SK-N-SH (cell line): ENCODE measurements around the gene LPCAT3. TPM values are rescaled to one million over a fixed set of nuclear protein-coding genes. Genes with fewer than 3 reads are reported as not detected.

Experiments
- CTCF ChIA-PET: fragments of 300-600, 350-600 bp; formaldehyde crosslinking; extraction: SDS; loops from one replicate; lab custom pipeline; 2021; lab: Yijun Ruan, JAX
- POLR2A ChIA-PET: fragments of 350-600 bp; sonication (Branson Sonifier 250); formaldehyde crosslinking; extraction: SDS; loops from one replicate; lab custom pipeline; 2020; ENCODE audit warnings: antibody characterized with exemption, inconsistent platforms; lab: Yijun Ruan, JAX
- DNase-seq: peaks from one replicate; pipeline ENCODE4 v3.0.0; 2012
- H2AFZ ChIP-seq: fragments of 200-600 bp; sonication (generic); 2 replicates; pipeline ENCODE4 v1.8.1; 2016; ENCODE audit warnings: antibody characterized with exemption, mild to moderate bottlenecking, low read depth
- H3F3A ChIP-seq: fragments of 200-600 bp; sonication (generic); replicated peaks from 2 replicates; pipeline ENCODE3; 2016; ENCODE audit warnings: antibody characterized with exemption, mild to moderate bottlenecking; ENCODE audit not compliant: insufficient read depth
- H3K27ac ChIP-seq, 2 experiments: fragments of 200-500 bp in 1 of 2; fragments of 200-600 bp in 1 of 2; sonication (Bioruptor generic) in 1 of 2; sonication (generic), shearing (Covaris generic) in 1 of 2; 2 replicates each; pipeline versions ENCODE4 v1.5.1 to v1.6.1; 2014 to 2016; ENCODE audit warnings: low read depth in 2 of 2, inconsistent platforms in 1 of 2, low read length in 1 of 2, mild to moderate bottlenecking in 1 of 2, mixed read lengths in 1 of 2
- H3K27me3 ChIP-seq: fragments of 200-600 bp; sonication (generic), shearing (Covaris generic); 2 replicates; pipeline ENCODE4 v1.6.1; 2016; ENCODE audit warnings: mixed run types; ENCODE audit not compliant: insufficient read depth
- H3K36me3 ChIP-seq, 2 experiments: fragments of 200-500 bp in 1 of 2; fragments of 200-600 bp in 1 of 2; sonication (Bioruptor generic) in 1 of 2; sonication (generic) in 1 of 2; replicated peaks in 1 of 2; 2 replicates each; pipeline versions ENCODE3 to v1.5.1; 2014 to 2016; ENCODE audit warnings: low read length in 1 of 2, mild to moderate bottlenecking in 1 of 2; ENCODE audit not compliant: insufficient read depth in 2 of 2, control insufficient read depth in 1 of 2
- H3K4me1 ChIP-seq, 2 experiments: fragments of 200-500 bp in 1 of 2; fragments of 200-600 bp in 1 of 2; sonication (Bioruptor generic) in 1 of 2; sonication (generic), shearing (Covaris generic) in 1 of 2; 2 replicates each; pipeline versions ENCODE4 v1.5.1 to v1.6.1; 2014 to 2016; ENCODE audit warnings: low read depth in 1 of 2, low read length in 1 of 2, mixed run types in 1 of 2; ENCODE audit not compliant: insufficient read depth in 2 of 2, control insufficient read depth in 1 of 2
- H3K4me2 ChIP-seq: fragments of 200-600 bp; sonication (generic), shearing (Covaris generic); 2 replicates; pipeline ENCODE4 v1.6.1; 2017; ENCODE audit warnings: mixed run types
- H3K4me3 ChIP-seq, 2 experiments: fragments of 200-500 bp in 1 of 2; fragments of 200-600 bp in 1 of 2; sonication (Bioruptor generic) in 1 of 2; sonication (generic), shearing (Covaris generic) in 1 of 2; 2 replicates each; pipeline versions ENCODE4 v1.5.1 to v1.8.1; 2014 to 2016; ENCODE audit warnings: low read depth in 2 of 2, inconsistent platforms in 1 of 2, low read length in 1 of 2, mild to moderate bottlenecking in 1 of 2, mixed read lengths in 1 of 2, moderate library complexity in 1 of 2
- H3K79me2 ChIP-seq: fragments of 200-600 bp; sonication (generic); 2 replicates; pipeline ENCODE4 v1.8.1; 2017; ENCODE audit warnings: mild to moderate bottlenecking; ENCODE audit not compliant: insufficient read depth
- H3K9ac ChIP-seq: fragments of 200-600 bp; sonication (generic); 2 replicates; pipeline ENCODE4 v1.6.1; 2017; ENCODE audit warnings: mixed run types
- H3K9me2 ChIP-seq: fragments of 200-600 bp; sonication (generic); 2 replicates; pipeline ENCODE4 v1.6.1; 2017; ENCODE audit warnings: mixed run types
- H3K9me3 ChIP-seq: fragments of 200-600 bp; sonication (generic); 2 replicates; pipeline ENCODE4 v1.6.1; 2017; ENCODE audit warnings: mixed run types, mild to moderate bottlenecking, moderate library complexity
- H4K20me1 ChIP-seq: fragments of 200-600 bp; sonication (generic); 2 replicates; pipeline ENCODE4 v1.6.1; 2017; ENCODE audit warnings: mild to moderate bottlenecking, mixed run types; ENCODE audit not compliant: insufficient read depth
- CHD2 ChIP-seq: fragments of 150-350 bp; IDR thresholded peaks from 2 replicates; pipeline ENCODE4 v1.6.1; 2018; ENCODE audit warnings: low read length; ENCODE audit not compliant: partially characterized antibody
- EP300 ChIP-seq, 2 experiments: IDR thresholded peaks; 2 replicates each; pipeline versions ENCODE4 v1.4.0 to v1.6.1; 2012; ENCODE audit warnings: borderline replicate concordance in 1 of 2, low read depth in 1 of 2, low read length in 1 of 2
- FOSL2 ChIP-seq: IDR thresholded peaks from 2 replicates; pipeline ENCODE4 v1.4.0; 2012; ENCODE audit warnings: low read depth, mild to moderate bottlenecking, moderate library complexity, borderline replicate concordance
- MAX ChIP-seq: IDR thresholded peaks from 2 replicates; pipeline ENCODE4 v1.4.0; 2012; ENCODE audit warnings: low read depth
- NRF1 ChIP-seq: IDR thresholded peaks from 2 replicates; pipeline ENCODE4 v1.6.1; 2012; ENCODE audit warnings: low read depth, mild to moderate bottlenecking, low read length
- PBX3 ChIP-seq: IDR thresholded peaks from 2 replicates; pipeline ENCODE4; 2012
- POLR2AphosphoS5 ChIP-seq: IDR thresholded peaks from 2 replicates; pipeline ENCODE4 v1.6.1; 2012; ENCODE audit warnings: low read depth, low read length
- RXRA ChIP-seq: IDR thresholded peaks from 2 replicates; pipeline ENCODE4 v1.4.0; 2012; ENCODE audit warnings: low read depth, mild to moderate bottlenecking, borderline replicate concordance
- SMC3 ChIP-seq: IDR thresholded peaks from 2 replicates; pipeline ENCODE4 v1.6.1; 2012; ENCODE audit warnings: low read depth, low read length, improper control_type of control experiment
- TCF12 ChIP-seq: IDR thresholded peaks from 2 replicates; pipeline ENCODE4 v1.4.0; 2012
- TEAD4 ChIP-seq: IDR thresholded peaks from 2 replicates; pipeline ENCODE4 v1.4.0; 2012; ENCODE audit warnings: mild to moderate bottlenecking, borderline replicate concordance; ENCODE audit not compliant: insufficient read depth
- ZBTB33 ChIP-seq: IDR thresholded peaks from 2 replicates; pipeline ENCODE4 v1.4.0; 2012; ENCODE audit warnings: low read depth, borderline replicate concordance
- WGBS: methylation state at CpG from one replicate; pipeline ENCODE4 v1.1.6; 2017; ENCODE audit warnings: low lambda C conversion rate; 5-methylcytosine and 5-hydroxymethylcytosine counted together
- polyA plus RNA-seq, 3 experiments: library from polyadenylated mRNA; depleted of rRNA; stranded (reverse); fragments of >200 nt; gene quantifications; 2 replicates each; pipeline ENCODE4 v1.2.3, GENCODE V29; 2012
- TF ChIP-seq, protein P1 (sequence below): IDR thresholded peaks from 2 replicates; pipeline ENCODE4 v1.4.0; 2012; ENCODE audit warnings: low read depth, borderline replicate concordance
- TF ChIP-seq, protein P2 (sequence below): fragments of 150-350 bp; IDR thresholded peaks from 2 replicates; pipeline ENCODE4 v1.6.1; 2017; ENCODE audit warnings: antibody characterized with exemption, low read length, low read depth, borderline replicate concordance

Gene LPCAT3
- polyA plus RNA-seq, 1 of the 3 experiments (the other 2 are of a cell fraction) = 23.8 TPM

DNA sequence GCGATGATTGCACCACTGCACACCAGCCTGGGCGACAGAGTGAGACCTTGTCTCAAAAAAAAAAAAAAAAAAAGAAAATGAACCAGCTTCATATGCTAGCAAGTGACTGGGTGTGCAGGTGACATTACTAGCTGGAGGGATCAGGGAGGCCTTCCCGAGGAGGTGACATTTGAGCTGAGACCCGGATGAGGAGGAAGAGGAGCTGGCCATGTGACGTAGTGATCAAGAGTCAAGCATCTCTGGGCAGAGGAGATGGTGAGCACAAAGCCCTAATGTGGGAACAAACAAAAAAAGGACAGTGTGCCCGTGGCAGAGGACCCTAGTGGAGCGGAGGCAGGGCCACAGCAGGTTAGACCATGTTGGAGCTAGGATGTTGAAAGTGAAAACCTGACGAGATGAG is 70.7 kb downstream of the LPCAT3 start:
- ChIA-PET CTCF (interaction anchor here (1.7 to 6.5 kb wide), 5 partner anchors 10 to 166 kb away, joined by 5 to 114 read pairs (median 10); partner anchors contain the start of gene C1RL), POLR2A (interaction anchor here (1.1 to 4.6 kb wide), 2 partner anchors 10 to 16 kb away, joined by 3 to 62 read pairs; no protein-coding TSS in a partner anchor)
- no peak for TF ChIP-seq MAX
- TF ChIP-seq PBX3 = no peak
- TF ChIP-seq TEAD4 = no peak
- TF ChIP-seq FOSL2 = no peak
- no peak for TF ChIP-seq ZBTB33
- TF ChIP-seq POLR2AphosphoS5 = no peak
- TF ChIP-seq, protein P1, sequence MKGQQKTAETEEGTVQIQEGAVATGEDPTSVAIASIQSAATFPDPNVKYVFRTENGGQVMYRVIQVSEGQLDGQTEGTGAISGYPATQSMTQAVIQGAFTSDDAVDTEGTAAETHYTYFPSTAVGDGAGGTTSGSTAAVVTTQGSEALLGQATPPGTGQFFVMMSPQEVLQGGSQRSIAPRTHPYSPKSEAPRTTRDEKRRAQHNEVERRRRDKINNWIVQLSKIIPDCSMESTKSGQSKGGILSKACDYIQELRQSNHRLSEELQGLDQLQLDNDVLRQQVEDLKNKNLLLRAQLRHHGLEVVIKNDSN = no peak
- no peak for TF ChIP-seq SMC3
- no peak for TF ChIP-seq CHD2
- no peak for TF ChIP-seq EP300 (IDR thresholded peaks at IDR 0.05; ENCODE audit: borderline replicate concordance in 1 of 2, low read depth in 1 of 2, low read length in 1 of 2)
- no peak for TF ChIP-seq NRF1
- TF ChIP-seq TCF12 = no peak
- no peak for TF ChIP-seq RXRA
- TF ChIP-seq, protein P2, sequence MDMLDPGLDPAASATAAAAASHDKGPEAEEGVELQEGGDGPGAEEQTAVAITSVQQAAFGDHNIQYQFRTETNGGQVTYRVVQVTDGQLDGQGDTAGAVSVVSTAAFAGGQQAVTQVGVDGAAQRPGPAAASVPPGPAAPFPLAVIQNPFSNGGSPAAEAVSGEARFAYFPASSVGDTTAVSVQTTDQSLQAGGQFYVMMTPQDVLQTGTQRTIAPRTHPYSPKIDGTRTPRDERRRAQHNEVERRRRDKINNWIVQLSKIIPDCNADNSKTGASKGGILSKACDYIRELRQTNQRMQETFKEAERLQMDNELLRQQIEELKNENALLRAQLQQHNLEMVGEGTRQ = no peak
- no peaks in the 10 kb centered on the region for H3K9me3 ChIP-seq
- no peaks in the 10 kb centered on the region for H4K20me1 ChIP-seq
- peaks cover 23% of the 10 kb centered on the region for H3F3A ChIP-seq
- no peak for DNase-seq
- no peaks in the 10 kb centered on the region for H3K9me2 ChIP-seq
- H2AFZ ChIP-seq = no peak overlapping the region
- H3K79me2 ChIP-seq = peaks cover 10% of the 10 kb centered on the region; the same call in 1 of the 2 replicates
- 95% methylated on average over 8 of the region's 8 CpGs for whole genome bisulfite sequencing
- no peak overlapping the region for H3K27ac ChIP-seq
- H3K4me2 ChIP-seq = no peak overlapping the region
- no peaks in the 10 kb centered on the region for H3K27me3 ChIP-seq
- H3K9ac ChIP-seq = no peak overlapping the region
- H3K4me1 ChIP-seq = peaks cover 6 to 13% of the 10 kb centered on the region in 2 experiments; a peak in 3 of 4 replicates
- H3K36me3 ChIP-seq = peaks cover 3 to 5% of the 10 kb centered on the region in 2 experiments
- no peak overlapping the region for H3K4me3 ChIP-seq
